ENCODE results near the gene PLA2G3. TPM values are rescaled to one million over a fixed set of nuclear protein-coding genes. Genes with fewer than 3 reads are reported as not detected.

Gene PLA2G3
- total RNA-seq, 2 experiments from 2014 or later = not detected

- Mint-ChIP-seq H3K4me3 (peak within 1 kb of the TSS; percentile 78), H3K4me1 (peaks cover 12% of the 10 kb centered on the region), H3K27me3 (peaks cover 12% of the 10 kb centered on the region), H3K36me3 (no peaks in the 10 kb centered on the region), H3K9me3 (ENCODE audit: low read depth) (no peaks in the 10 kb centered on the region), H3K27ac (peak within 1 kb of the TSS; percentile 31)
- peak; percentile 97 for ATAC-seq
- DNase-seq = peak; percentile 92
- CTCF ChIA-PET = interaction anchor here (0.6 to 3.4 kb wide), 35 partner anchors 10 to 500 kb away, joined by 3 to 23 read pairs (median 3); partner anchors contain the start of genes LIMK2, PATZ1, RNF185 and SMTN
These were observed 33.0 kb downstream of the PLA2G3 start, which contains the start of gene SELENOM for GRCh38 chr22:31107178-31107893. Gene SELENOM, minus strand, starts transcription at chr22:31107568. Its CDS starts 63 bp downstream, at chr22:31107505.

DNA sequence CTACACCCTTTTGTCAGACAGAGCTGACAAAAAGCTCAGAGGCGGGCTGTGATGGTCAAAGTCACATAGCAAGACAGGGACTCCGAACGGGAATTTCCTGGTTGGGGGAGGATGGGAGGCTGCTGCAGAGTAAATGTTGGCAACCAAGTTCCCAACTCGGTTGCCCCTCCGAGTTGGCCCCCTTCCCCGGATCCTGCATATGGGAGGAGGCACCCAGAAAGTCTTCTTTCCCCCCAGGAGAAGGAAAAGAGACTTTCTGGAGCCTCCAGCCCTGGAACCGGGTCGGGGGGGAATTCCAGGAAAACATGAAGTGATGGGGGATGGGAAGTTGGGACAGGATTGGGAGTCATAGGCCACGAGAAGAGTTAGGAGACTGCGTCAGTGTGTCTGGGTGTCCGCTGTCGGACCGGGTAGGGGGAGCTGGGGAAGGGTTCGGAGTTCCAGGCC, 33.6 kb downstream of the PLA2G3 start:
- ATAC-seq = no peak
- H3K27me3 Mint-ChIP-seq = peaks cover 12% of the 10 kb centered on the region
- no peak for DNase-seq
- H3K36me3 Mint-ChIP-seq = no peaks in the 10 kb centered on the region
- no peaks in the 10 kb centered on the region for H3K9me3 Mint-ChIP-seq (ENCODE audit: low read depth)
- CTCF ChIA-PET = interaction anchor here (0.7 to 3.4 kb wide), 13 partner anchors 11 to 206 kb away, joined by 3 to 23 read pairs (median 5); partner anchors contain the start of genes LIMK2, RNF185 and SMTN
- H3K4me3 Mint-ChIP-seq = peak overlapping the region; percentile 78
- H3K4me1 Mint-ChIP-seq = peaks cover 12% of the 10 kb centered on the region
- no peak overlapping the region for H3K27ac Mint-ChIP-seq

- peaks cover 12% of the 10 kb centered on the region for H3K27me3 Mint-ChIP-seq
- no peak overlapping the region for H3K27ac Mint-ChIP-seq
- no peaks in the 10 kb centered on the region for H3K9me3 Mint-ChIP-seq (ENCODE audit: low read depth)
- no peaks in the 10 kb centered on the region for H3K36me3 Mint-ChIP-seq
- H3K4me3 Mint-ChIP-seq = no peak overlapping the region
- no peak for DNase-seq
- CTCF ChIA-PET = interaction anchor here (1.0 to 3.4 kb wide), 4 partner anchors 21 to 107 kb away, joined by 3 to 23 read pairs (median 10); partner anchors contain the start of genes LIMK2 and SMTN
- no peak for ATAC-seq
- H3K4me1 Mint-ChIP-seq = peaks cover 12% of the 10 kb centered on the region
These were observed 34.2 kb downstream of the PLA2G3 start for GRCh38 chr22:31106001-31106571.

DNA sequence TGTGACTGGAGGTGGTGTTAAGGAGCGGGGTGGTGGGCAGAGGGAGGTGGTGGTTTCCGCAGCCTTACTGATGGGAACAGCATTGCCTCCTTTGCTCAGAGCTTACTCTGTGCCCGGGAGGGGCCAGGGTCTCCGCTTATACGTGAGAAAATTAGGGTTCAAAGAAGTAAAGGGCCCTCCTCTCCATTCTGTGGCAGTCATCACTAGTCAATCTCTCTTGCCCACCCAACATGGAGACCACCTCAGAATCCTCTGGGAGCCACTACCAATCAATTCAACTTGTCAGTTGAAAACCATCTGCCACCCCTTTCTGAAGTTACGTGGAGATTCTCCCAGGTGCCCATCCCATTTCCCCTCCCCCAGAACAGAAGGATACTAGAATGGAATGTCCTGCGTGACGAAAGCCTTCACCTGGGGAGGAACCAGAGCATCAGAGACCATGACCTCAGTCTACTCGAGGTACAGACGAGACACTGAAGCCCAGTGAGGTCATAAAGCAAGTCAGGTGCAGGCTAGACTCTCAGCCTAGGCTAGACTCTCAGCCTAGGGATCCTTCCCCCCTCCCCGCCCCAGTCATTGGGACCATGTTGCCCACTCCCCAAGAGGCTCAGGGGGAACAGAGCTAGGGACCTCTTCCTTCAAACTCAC, 34.9 kb downstream of the PLA2G3 start:
- CTCF ChIA-PET = interaction anchor here (1.0 to 2.7 kb wide), 5 partner anchors 21 to 125 kb away, joined by 3 to 10 read pairs (median 4); partner anchors contain the start of genes LIMK2 and RNF185
- no peaks in the 10 kb centered on the region for H3K36me3 Mint-ChIP-seq
- DNase-seq (no peak), ATAC-seq (no peak)
- H3K4me3 Mint-ChIP-seq = no peak overlapping the region
- H3K27me3 Mint-ChIP-seq = peaks cover 10% of the 10 kb centered on the region
- H3K9me3 Mint-ChIP-seq (ENCODE audit: low read depth) = no peaks in the 10 kb centered on the region
- peaks cover 12% of the 10 kb centered on the region for H3K4me1 Mint-ChIP-seq
- H3K27ac Mint-ChIP-seq = no peak overlapping the region

DNA sequence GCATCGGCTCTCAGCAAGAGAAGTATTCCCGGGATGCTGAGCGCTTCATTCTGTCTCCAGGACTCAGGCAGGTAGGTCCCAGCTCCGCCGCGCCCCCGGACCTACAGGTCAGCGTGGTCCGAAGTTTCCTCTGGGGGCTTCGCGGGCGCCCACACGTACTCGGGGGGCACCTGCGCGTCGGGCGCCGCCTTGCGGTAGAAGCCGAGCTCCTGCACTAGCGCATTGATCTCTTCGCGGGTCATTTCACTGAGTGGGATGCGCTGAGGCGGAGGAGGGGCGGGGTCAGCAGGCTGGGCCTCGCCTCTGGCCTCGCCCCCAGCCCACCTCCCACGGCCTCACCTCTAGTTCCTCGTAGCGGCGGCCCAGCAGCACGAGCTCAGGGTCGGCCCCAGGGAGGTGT, 35.4 kb downstream of the PLA2G3 start:
- CTCF ChIA-PET = interaction anchor here (0.8 to 2.7 kb wide), 6 partner anchors 16 to 126 kb away, joined by 3 to 10 read pairs (median 4); partner anchors contain the start of genes LIMK2 and RNF185

DNA sequence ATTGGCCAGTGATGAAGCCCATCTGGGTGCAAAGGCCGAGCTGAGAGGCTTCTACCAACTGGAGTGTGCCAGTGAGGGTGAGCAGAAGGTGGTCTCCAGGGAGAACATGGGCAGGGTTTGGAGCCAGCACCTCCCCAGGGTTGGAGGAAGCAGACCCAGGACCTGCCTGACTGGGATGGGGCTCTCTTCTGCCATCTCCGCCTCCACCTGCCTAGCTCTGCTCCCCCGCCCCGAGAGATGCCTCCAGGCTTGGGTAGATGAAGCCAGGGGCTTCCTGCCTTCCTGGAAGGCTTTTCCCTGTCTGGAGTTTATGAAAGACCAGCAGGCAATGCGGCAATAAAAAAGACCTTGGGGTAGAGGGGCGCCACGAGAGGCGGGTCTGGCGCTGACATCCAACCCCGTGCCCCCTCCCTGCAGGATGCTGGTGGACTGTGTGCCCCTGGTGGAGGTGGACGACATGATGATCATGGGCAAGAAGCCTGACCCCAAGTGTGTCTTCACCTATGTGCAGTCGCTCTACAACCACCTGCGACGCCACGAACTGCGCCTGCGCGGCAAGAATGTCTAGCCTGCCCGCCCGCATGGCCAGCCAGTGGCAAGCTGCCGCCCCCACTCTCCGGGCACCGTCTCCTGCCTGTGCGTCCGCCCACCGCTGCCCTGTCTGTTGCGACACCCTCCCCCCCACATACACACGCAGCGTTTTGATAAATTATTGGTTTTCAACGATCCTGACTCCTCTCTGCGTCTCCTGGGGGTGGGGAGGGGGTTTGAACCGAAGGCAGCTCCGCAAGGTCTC, 36.2 kb downstream of the PLA2G3 start:
- Mint-ChIP-seq H3K4me1 (peaks cover 12% of the 10 kb centered on the region), H3K27ac (no peak overlapping the region), H3K27me3 (peaks cover 9% of the 10 kb centered on the region), H3K4me3 (no peak overlapping the region), H3K9me3 (ENCODE audit: low read depth) (no peaks in the 10 kb centered on the region), H3K36me3 (no peaks in the 10 kb centered on the region)
- DNase-seq (no peak), ATAC-seq (no peak)
- CTCF ChIA-PET = interaction anchor here (0.8 to 2.7 kb wide), 7 partner anchors 16 to 127 kb away, joined by 3 to 10 read pairs (median 4); partner anchors contain the start of genes LIMK2 and RNF185

More for the DNA sequence above, 35.4 kb downstream of the PLA2G3 start:
- no peak overlapping the region for H3K27ac Mint-ChIP-seq
- no peak overlapping the region for H3K4me3 Mint-ChIP-seq
- H3K4me1 Mint-ChIP-seq = peaks cover 12% of the 10 kb centered on the region
- H3K36me3 Mint-ChIP-seq = no peaks in the 10 kb centered on the region
- DNase-seq = no peak
- no peak for ATAC-seq
- H3K27me3 Mint-ChIP-seq = peaks cover 9% of the 10 kb centered on the region
- H3K9me3 Mint-ChIP-seq (ENCODE audit: low read depth) = no peaks in the 10 kb centered on the region

DNA sequence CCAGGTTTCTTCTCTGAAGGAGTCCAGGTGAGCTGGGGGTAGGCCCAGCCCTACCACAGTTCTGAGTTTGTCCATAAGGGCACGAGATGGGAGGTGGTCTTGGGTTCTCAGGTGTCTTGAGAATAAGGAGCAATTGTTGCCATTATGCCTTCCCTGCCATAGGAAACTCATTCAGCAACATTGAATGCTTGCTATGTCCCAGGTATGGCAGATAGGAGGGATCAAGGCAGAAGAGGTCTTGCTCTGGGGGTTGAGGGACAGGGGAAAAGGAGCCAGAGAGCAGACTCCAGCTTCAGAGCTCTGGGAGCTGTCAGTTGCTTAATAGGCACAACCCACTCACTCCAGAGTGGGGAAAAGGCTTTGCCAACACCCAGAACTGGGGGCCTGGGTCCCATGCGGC, 37.2 kb downstream of the PLA2G3 start:
- DNase-seq (no peak), ATAC-seq (no peak)
- no peaks in the 10 kb centered on the region for H3K36me3 Mint-ChIP-seq
- H3K4me1 Mint-ChIP-seq = peaks cover 10% of the 10 kb centered on the region
- no peak overlapping the region for H3K4me3 Mint-ChIP-seq
- CTCF ChIA-PET = interaction anchor here (1.2 kb wide), 1 partner anchor 39 kb away, joined by 3 read pairs; no protein-coding TSS in a partner anchor
- H3K9me3 Mint-ChIP-seq (ENCODE audit: low read depth) = no peaks in the 10 kb centered on the region
- no peak overlapping the region for H3K27ac Mint-ChIP-seq
- peaks cover 9% of the 10 kb centered on the region for H3K27me3 Mint-ChIP-seq

DNA sequence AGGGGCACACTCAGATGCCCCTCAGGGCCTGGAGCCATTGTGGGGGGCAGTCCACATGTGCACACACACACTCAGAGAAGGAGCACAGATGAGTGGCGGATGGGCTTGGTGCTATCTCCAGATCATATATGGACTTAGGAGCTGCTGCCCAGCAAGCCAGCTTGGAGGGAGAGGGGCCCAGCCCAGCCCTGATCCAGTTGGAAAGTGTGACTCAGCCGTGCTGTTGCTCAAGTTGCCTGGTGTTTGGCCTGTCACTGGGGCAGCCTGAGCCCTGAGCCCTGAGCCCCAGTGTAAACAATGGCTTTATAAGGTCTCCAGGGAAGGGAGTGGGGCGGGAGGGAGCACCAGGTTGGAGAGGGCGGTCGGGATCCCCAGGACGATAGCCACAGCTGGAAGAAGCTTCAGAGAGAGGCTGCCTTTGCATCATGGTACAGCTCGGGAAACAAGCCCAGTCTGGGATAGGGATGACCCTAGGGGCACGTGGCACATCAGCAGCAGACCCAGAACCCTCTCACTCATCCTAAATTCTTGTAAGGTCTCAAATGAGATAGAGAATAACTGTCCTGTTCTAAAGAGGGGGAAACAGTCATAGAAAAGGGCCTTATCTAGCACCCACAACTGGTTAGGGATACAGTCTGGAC, 37.7 kb downstream of the PLA2G3 start:
- peaks cover 6% of the 10 kb centered on the region for H3K27me3 Mint-ChIP-seq
- CTCF ChIA-PET = no interaction called here
- ATAC-seq (no peak), DNase-seq (no peak)
- no peaks in the 10 kb centered on the region for H3K36me3 Mint-ChIP-seq
- peaks cover 5% of the 10 kb centered on the region for H3K4me1 Mint-ChIP-seq
- no peak overlapping the region for H3K27ac Mint-ChIP-seq
- H3K4me3 Mint-ChIP-seq = no peak overlapping the region
- H3K9me3 Mint-ChIP-seq (ENCODE audit: low read depth) = no peaks in the 10 kb centered on the region

DNA sequence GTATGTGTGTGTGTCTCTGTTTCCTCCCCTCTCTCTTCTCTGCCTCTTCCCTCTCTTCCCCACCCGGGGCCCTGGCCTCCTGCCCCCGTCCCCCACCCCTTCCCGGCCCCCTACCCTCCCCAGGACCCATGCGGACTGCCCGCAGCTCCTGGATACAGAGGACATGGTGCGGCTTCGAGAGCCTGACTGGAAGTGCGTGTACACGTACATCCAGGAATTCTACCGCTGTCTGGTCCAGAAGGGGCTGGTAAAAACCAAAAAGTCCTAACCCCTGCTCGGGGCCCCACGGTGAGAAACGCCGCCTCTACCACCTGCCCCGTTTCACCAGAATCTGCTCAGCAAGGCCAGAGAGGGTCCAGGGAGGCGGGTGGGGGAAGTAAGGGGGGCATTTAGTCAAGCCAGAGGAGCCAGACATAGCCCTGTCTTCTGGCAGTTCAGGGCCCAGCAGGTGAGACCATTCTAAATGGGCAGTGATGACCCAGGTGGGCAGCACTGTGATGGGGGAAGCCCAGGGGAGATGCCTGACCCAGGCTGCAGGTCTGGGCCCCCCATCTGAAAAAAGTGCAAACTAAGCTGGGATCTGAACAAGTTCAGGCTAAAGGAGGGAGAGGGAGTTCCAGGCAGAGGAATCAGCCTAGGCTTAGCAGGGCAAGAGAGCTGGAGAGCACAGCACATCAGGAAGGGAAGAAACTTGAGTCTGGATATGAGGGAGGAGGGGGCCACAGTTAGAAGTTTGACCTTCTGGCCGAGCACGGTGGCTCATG, 39.4 kb downstream of the PLA2G3 start:
- Mint-ChIP-seq H3K27me3 (no peaks in the 10 kb centered on the region), H3K36me3 (peaks cover 3% of the 10 kb centered on the region), H3K27ac (no peak overlapping the region), H3K4me3 (no peak overlapping the region), H3K9me3 (ENCODE audit: low read depth) (no peaks in the 10 kb centered on the region), H3K4me1 (no peaks in the 10 kb centered on the region)
- ATAC-seq = no peak
- no peak for DNase-seq
- CTCF ChIA-PET = interaction anchor here (0.7 to 1.0 kb wide), 2 partner anchors 17 to 27 kb away, joined by 3 read pairs; no protein-coding TSS in a partner anchor

GRCh38 chr22:31099841-31100761, 40.2 kb downstream of the PLA2G3 start:
- ATAC-seq (no peak), DNase-seq (no peak)
- no peaks in the 10 kb centered on the region for H3K9me3 Mint-ChIP-seq (ENCODE audit: low read depth)
- no peak overlapping the region for H3K27ac Mint-ChIP-seq
- peaks cover 3% of the 10 kb centered on the region for H3K36me3 Mint-ChIP-seq
- CTCF ChIA-PET = no interaction called here
- H3K4me3 Mint-ChIP-seq = no peak overlapping the region
- no peaks in the 10 kb centered on the region for H3K4me1 Mint-ChIP-seq
- no peaks in the 10 kb centered on the region for H3K27me3 Mint-ChIP-seq

- Mint-ChIP-seq H3K4me1 (no peaks in the 10 kb centered on the region), H3K9me3 (ENCODE audit: low read depth) (no peaks in the 10 kb centered on the region), H3K27me3 (no peaks in the 10 kb centered on the region), H3K36me3 (peaks cover 3% of the 10 kb centered on the region), H3K4me3 (no peak overlapping the region), H3K27ac (no peak overlapping the region)
- ATAC-seq (no peak), DNase-seq (no peak)
- CTCF ChIA-PET = interaction anchor here (1.3 to 1.4 kb wide), 2 partner anchors 11 to 14 kb away, joined by 3 to 5 read pairs; no protein-coding TSS in a partner anchor
These were observed 40.9 kb downstream of the PLA2G3 start for GRCh38 chr22:31099386-31099785.

All from activated CD8-positive, alpha-beta memory T cell treated with anti-CD3 and anti-CD28 coated beads, Interleukin-2, amount 10 ng/mL, durations not matched to agents 7 days and 5 days (primary cell).